H1 (cell line): ENCODE data around the gene MAML3. TPM values are rescaled to one million over a fixed set of nuclear protein-coding genes. Genes with fewer than 3 reads are reported as not detected.
A peak's percentile ranks its signal among the peaks of the same experiment; 100 is the strongest.

Experiments
- ATF3 ChIP-seq: IDR thresholded peaks from 2 replicates; pipeline ENCODE4 v1.6.1; 2011; ENCODE audit warnings: low read depth, mild to moderate bottlenecking, low read length; ENCODE audit not compliant: insufficient read depth
- CEBPB ChIP-seq: IDR thresholded peaks from 2 replicates; pipeline ENCODE4 v1.6.1; 2012; ENCODE audit warnings: low read depth, low read length
- CTCF ChIP-seq, 3 experiments: IDR thresholded peaks; 1 replicate in 2 of 3; 2 replicates in 1 of 3; pipeline versions ENCODE4 v1.5.1 to v1.6.1; 2011; ENCODE audit warnings: low read length in 3 of 3, mild to moderate bottlenecking in 3 of 3, inconsistent platforms in 2 of 3, low read depth in 1 of 3, moderate library complexity in 1 of 3; ENCODE audit not compliant: insufficient read depth in 1 of 3; ENCODE audit errors: control extremely low read depth in 1 of 3
- E2F6 ChIP-seq: IDR thresholded peaks from 2 replicates; pipeline ENCODE4 v1.6.1; 2012; ENCODE audit warnings: inconsistent platforms
- EP300 ChIP-seq, 2 experiments: IDR thresholded peaks; 1 replicate in 1 of 2; 2 replicates in 1 of 2; pipeline ENCODE4 v1.6.1; 2011 to 2012; ENCODE audit warnings: low read depth in 2 of 2, low read length in 2 of 2, mild to moderate bottlenecking in 2 of 2, borderline replicate concordance in 1 of 2, inconsistent platforms in 1 of 2, moderate library complexity in 1 of 2
- EZH2 ChIP-seq: fragments of 200-600 bp; sonication (generic); IDR thresholded peaks from 2 replicates; pipeline ENCODE4 v1.7.1; 2012; ENCODE audit warnings: low read depth, mild to moderate bottlenecking, moderate library complexity, low read length, inconsistent platforms; ENCODE audit not compliant: severe bottlenecking
- GABPA ChIP-seq: IDR thresholded peaks from 2 replicates; pipeline ENCODE4 v1.6.1; 2011; ENCODE audit warnings: mild to moderate bottlenecking, low read length, moderate library complexity, borderline replicate concordance; ENCODE audit not compliant: insufficient read depth
- JUN ChIP-seq: IDR thresholded peaks from 2 replicates; pipeline ENCODE4 v1.6.1; 2011; ENCODE audit warnings: low read depth, mild to moderate bottlenecking, improper control_type of control experiment, low read length
- KDM1A ChIP-seq: fragments of 200-600, 300-600 bp; sonication (generic); IDR thresholded peaks from 2 replicates; pipeline ENCODE4 v1.7.1; 2016; ENCODE audit warnings: mild to moderate bottlenecking, low read length, borderline replicate concordance
- KDM5A ChIP-seq: fragments of 200-600 bp; IDR thresholded peaks from 2 replicates; pipeline ENCODE4 v1.7.1; 2012; ENCODE audit warnings: mild to moderate bottlenecking, low read length, inconsistent platforms, mixed read lengths
- MAX ChIP-seq: IDR thresholded peaks from 2 replicates; pipeline ENCODE4 v1.6.1; 2012; ENCODE audit warnings: inconsistent platforms
- NANOG ChIP-seq: IDR thresholded peaks from 2 replicates; pipeline ENCODE4 v1.6.1; 2011; ENCODE audit warnings: low read length, low read depth, mild to moderate bottlenecking, inconsistent platforms; ENCODE audit not compliant: insufficient read depth, poor library complexity, severe bottlenecking
- RFX5 ChIP-seq: IDR thresholded peaks from 2 replicates; pipeline ENCODE4 v1.6.1; 2011; ENCODE audit warnings: low read depth, low read length, improper control_type of control experiment, borderline replicate concordance
- RXRA ChIP-seq: IDR thresholded peaks from 2 replicates; pipeline ENCODE4 v1.6.1; 2011; ENCODE audit warnings: low read depth, mild to moderate bottlenecking, low read length, moderate library complexity; ENCODE audit not compliant: insufficient read depth
- SP2 ChIP-seq: IDR thresholded peaks from 2 replicates; pipeline ENCODE4 v1.6.1; 2012; ENCODE audit warnings: mild to moderate bottlenecking, low read length, inconsistent platforms
- SP4 ChIP-seq: IDR thresholded peaks from 2 replicates; pipeline ENCODE4 v1.6.1; 2012; ENCODE audit warnings: low read length, inconsistent platforms
- SUZ12 ChIP-seq: fragments of 200-600 bp; sonication (generic); IDR thresholded peaks from 2 replicates; pipeline ENCODE4 v1.6.1; 2012; ENCODE audit warnings: mild to moderate bottlenecking, inconsistent platforms, low read length, moderate library complexity, mixed read lengths
- TAF1 ChIP-seq: IDR thresholded peaks from 2 replicates; pipeline ENCODE4 v1.6.1; 2011; ENCODE audit warnings: mild to moderate bottlenecking, low read depth, low read length
- TAF7 ChIP-seq: optimal IDR thresholded peaks from 2 replicates; pipeline ENCODE3; 2011; ENCODE audit warnings: low read depth, mild to moderate bottlenecking, inconsistent platforms, low read length, moderate library complexity, borderline replicate concordance
- polyA plus RNA-seq, 7 experiments: library from polyadenylated mRNA; depleted of rRNA in 3 of 7; stranded (reverse) in 5 of 7; unstranded in 2 of 7; fragments of >200 nt in 5 of 7; fragments of 200-250 nt in 2 of 7; gene quantifications; 1 replicate in 5 of 7; 2 replicates in 1 of 7; 4 replicates in 1 of 7; pipeline versions ENCODE4 v1.2.1 to v1.2.3, GENCODE V29; 2011 to 2013; ENCODE audit warnings: missing spikeins in 2 of 7, mixed read lengths in 2 of 7
- total RNA-seq: library from RNA; stranded (reverse); fragmentation: NEBNext Ultra II Directional; extraction: Animal tissue kit (Norgen Biotek cat#: 25700); gene quantifications from 2 replicates; pipeline ENCODE4 v1.2.1, GENCODE V29; 2021

MAML3 gene
- total and polyA plus RNA-seq, 2 of the 8 experiments (the other 6 are each of a cell fraction or from before 2014, with no cell fraction given): 2.1 to 5.7 TPM

GRCh38 chr4:140049024-140049848, 104.7 kb downstream of the MAML3 start (continued):
- TF ChIP-seq NANOG (no peak), JUN (no peak), MAX (0 out of 2 replicates have a peak, but pooled peaks have one; percentile 54), E2F6 (no peak), GABPA (no peak), CTCF (IDR thresholded peaks at IDR 0.05; ENCODE audit: control extremely low read depth in 1 of 3, insufficient read depth in 1 of 3, low read depth in 1 of 3, low read length in 3 of 3) (peak in 2 of 3 experiments; percentile 15 to 22; a peak in 2 of 4 replicates), SP4 (no peak), EP300 (IDR thresholded peaks at IDR 0.05; ENCODE audit: borderline replicate concordance in 1 of 2, low read depth in 2 of 2, low read length in 2 of 2) (no peak), SUZ12 (no peak), EZH2 (no peak), ATF3 (no peak), CEBPB (peak; percentile 74), RFX5 (no peak), KDM1A (no peak), TAF1 (peak; percentile 68), SP2 (no peak), KDM5A (no peak), RXRA (no peak), TAF7 (no peak)
